ENCODE results near the gene HAND2. TPM values are rescaled to one million over a fixed set of nuclear protein-coding genes. Genes with fewer than 3 reads are reported as not detected.

The HAND2 gene
- polyA plus RNA-seq, 1 experiment: 2.4 TPM

- no peak overlapping the region for H3K27ac ChIP-seq (ENCODE audit: low read depth, low read length)
- DNase-seq (ENCODE audit: low read depth, low spot score): no peak
- TF ChIP-seq CTCF (IDR thresholded peaks at IDR 0.05; ENCODE audit: low read depth, low read length): no peak
- CTCF ChIA-PET: no interaction called here
- peaks cover 33% of the 10 kb centered on the region for H3K9me3 ChIP-seq (ENCODE audit: control insufficient read depth, insufficient read depth, low read length)
- H3K4me3 ChIP-seq (ENCODE audit: low read depth, low read length): no peak overlapping the region
- POLR2A ChIA-PET: no interaction called here
- peaks cover 73% of the 10 kb centered on the region for H3K27me3 ChIP-seq (ENCODE audit: control insufficient read depth, insufficient read depth, low read length)
These were observed 9.0 kb downstream of the HAND2 start for GRCh38 chr4:173520921-173521466.

- TF ChIP-seq CTCF (IDR thresholded peaks at IDR 0.05; ENCODE audit: low read depth, low read length): no peak
- ChIA-PET POLR2A (no interaction called here), CTCF (interaction anchor here (0.5 to 1.0 kb wide), 2 partner anchors 14 to 149 kb away, joined by 3 to 4 read pairs; partner anchors contain the start of gene SAP30)
- H3K27me3 ChIP-seq (ENCODE audit: control insufficient read depth, insufficient read depth, low read length): peaks cover 70% of the 10 kb centered on the region
- H3K27ac ChIP-seq (ENCODE audit: low read depth, low read length): no peak overlapping the region
- peaks cover 27% of the 10 kb centered on the region for H3K9me3 ChIP-seq (ENCODE audit: control insufficient read depth, insufficient read depth, low read length)
- DNase-seq (ENCODE audit: low read depth, low spot score): no peak
- H3K4me3 ChIP-seq (ENCODE audit: low read depth, low read length): no peak overlapping the region
These were observed 10.6 kb downstream of the HAND2 start for GRCh38 chr4:173519111-173520101.

- POLR2A ChIA-PET: no interaction called here
These were observed 11.5 kb downstream of the HAND2 start for GRCh38 chr4:173518425-173519102.

GRCh38 chr4:173517781-173518424 is 12.1 kb downstream of the HAND2 start:
- Histone ChIP-seq H3K27ac (ENCODE audit: low read depth, low read length) (no peak overlapping the region), H3K9me3 (ENCODE audit: control insufficient read depth, insufficient read depth, low read length) (peaks cover 13% of the 10 kb centered on the region), H3K4me3 (ENCODE audit: low read depth, low read length) (no peak overlapping the region), H3K27me3 (ENCODE audit: control insufficient read depth, insufficient read depth, low read length) (peaks cover 63% of the 10 kb centered on the region)
- TF ChIP-seq CTCF (IDR thresholded peaks at IDR 0.05; ENCODE audit: low read depth, low read length): no peak
- DNase-seq (ENCODE audit: low read depth, low spot score): no peak
- ChIA-PET POLR2A (no interaction called here), CTCF (interaction anchor here (0.9 kb wide), 1 partner anchor 12 kb away, joined by 4 read pairs; no protein-coding TSS in a partner anchor)

More at GRCh38 chr4:173518425-173519102, 11.5 kb downstream of the HAND2 start:
- H3K9me3 ChIP-seq (ENCODE audit: control insufficient read depth, insufficient read depth, low read length): peaks cover 20% of the 10 kb centered on the region
- peaks cover 68% of the 10 kb centered on the region for H3K27me3 ChIP-seq (ENCODE audit: control insufficient read depth, insufficient read depth, low read length)
- H3K27ac ChIP-seq (ENCODE audit: low read depth, low read length): no peak overlapping the region
- DNase-seq (ENCODE audit: low read depth, low spot score): no peak
- TF ChIP-seq CTCF (IDR thresholded peaks at IDR 0.05; ENCODE audit: low read depth, low read length): no peak
- no peak overlapping the region for H3K4me3 ChIP-seq (ENCODE audit: low read depth, low read length)
- CTCF ChIA-PET: interaction anchor here (0.5 to 1.0 kb wide), 2 partner anchors 13 to 148 kb away, joined by 3 to 4 read pairs; partner anchors contain the start of gene SAP30

Measured in AG04450 (cell line).